HG03045 (cell line): ENCODE measurements around the gene ARCN1.
A peak's percentile ranks its signal among the peaks of the same experiment; 100 is the strongest.
"Not testable (repeated sequence)": the region's sequence is repeated elsewhere in the genome, so short reads cannot be mapped to it uniquely, and the experiment has no call there.

Source experiments
- ATAC-seq: cut with Tn5 transposase; IDR thresholded peaks from one replicate; pipeline ENCODE4 v1.9.1; 2021; ENCODE audit warnings: mild to moderate bottlenecking, moderate library complexity; ENCODE audit not compliant: unreplicated experiment

The ARCN1 gene

DNA sequence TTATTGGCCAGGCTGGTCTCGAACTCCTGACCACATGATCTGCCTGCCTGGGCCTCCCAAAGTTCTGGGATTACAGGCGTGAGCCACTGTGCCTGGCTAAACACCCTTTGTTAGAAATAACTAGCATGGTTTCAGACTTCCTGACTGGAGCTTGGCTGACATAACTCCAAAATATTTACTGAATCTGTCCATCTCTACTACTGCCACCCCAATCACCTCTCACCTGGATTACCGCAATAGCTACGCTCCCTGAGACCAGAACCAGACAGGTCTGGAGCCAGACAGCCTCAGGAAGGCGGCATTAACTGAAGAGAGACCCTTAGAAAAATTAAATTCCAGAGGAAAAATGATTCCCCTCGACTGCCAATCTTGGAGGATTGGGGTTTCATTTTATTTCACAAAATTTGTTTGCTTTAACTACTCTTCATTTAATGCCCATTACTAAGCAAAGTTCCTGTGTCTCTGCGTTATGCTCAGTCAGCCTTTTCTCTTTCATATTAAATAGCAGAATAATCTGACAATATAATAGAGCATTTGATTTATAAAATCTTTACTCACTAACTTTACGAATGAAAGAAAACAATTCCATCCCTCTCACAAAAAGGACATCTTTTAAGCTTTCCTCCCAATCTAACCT, 28.1 kb upstream of the ARCN1 start:
- no peak for ATAC-seq

DNA sequence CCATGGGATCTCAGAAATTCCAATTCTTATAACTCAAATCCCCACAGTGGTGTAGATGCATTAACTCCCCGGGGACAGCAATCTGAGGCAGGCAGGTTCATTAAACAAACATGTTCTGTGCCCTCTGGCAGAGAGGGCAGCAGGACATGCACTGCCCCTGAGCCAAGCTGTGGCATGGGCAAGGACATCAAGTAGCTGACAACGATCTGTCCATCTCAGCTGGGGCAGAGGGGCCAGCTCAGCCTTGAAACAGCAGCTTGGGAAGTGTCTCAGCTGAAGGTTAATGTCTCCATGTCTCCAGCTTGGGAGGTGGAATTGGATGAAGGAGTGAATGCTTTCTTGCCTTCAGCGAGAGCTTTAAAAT, 27.6 kb upstream of the ARCN1 start:
- ATAC-seq = no peak

DNA sequence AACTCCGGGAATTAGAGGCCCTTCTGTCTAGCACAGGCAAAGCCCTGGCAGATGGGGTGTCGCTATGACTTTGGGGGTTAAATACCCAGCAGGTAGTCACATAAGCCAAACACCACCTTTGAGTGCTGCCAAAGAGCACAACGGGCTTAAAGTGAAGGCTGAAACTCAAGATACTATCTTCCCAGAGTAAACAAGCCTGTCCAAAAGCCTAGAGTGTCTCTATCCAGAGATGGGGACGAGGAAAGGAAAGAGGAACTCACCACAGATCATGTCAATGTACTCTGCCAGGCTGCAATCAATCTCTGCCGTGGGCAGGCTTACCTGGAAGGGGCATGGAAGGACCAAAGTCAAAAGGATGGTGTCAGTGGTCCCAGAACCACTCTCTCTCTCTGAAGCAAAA, 26.7 kb upstream of the ARCN1 start:
- ATAC-seq = no peak

DNA sequence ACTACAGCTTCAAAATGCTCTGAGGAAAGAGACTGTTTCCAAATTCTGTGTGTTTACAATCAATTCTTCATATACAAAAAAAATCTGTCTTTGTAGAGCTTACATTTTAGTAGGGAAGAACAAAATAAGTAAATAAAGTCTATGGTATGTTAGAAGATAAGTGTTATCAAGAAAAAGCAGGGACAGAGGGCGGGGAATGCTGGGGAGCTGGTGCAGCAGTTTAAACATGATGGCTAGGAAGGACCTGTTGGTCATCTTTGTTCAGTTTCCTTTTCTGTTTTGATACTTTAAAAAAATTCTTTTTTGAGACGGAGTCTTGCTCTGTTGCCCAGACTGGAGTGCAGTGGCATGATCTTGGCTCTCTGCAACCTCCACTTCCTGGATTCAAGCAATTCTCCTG, 25.1 kb upstream of the ARCN1 start:
- ATAC-seq = no peak

DNA sequence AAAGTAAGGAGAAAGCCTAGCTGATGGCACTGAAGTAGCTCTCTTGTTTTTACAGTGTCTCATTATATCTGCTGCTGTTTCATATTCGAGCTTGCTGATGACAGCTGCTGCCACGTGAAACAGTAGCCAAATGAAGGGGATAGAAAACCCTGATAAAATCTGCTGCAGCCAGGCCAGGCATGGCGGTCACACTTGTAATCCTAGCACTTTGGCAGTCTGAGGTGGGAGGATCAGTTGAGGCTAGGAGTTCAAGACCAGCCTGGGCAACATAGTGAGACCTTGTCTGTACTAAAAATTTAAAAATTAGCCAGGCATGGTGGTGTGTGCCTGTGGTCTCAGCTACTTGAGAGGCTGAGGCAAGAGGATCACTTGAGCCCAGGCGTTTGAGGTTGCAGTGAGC, 19.9 kb upstream of the ARCN1 start:
- no peak for ATAC-seq

DNA sequence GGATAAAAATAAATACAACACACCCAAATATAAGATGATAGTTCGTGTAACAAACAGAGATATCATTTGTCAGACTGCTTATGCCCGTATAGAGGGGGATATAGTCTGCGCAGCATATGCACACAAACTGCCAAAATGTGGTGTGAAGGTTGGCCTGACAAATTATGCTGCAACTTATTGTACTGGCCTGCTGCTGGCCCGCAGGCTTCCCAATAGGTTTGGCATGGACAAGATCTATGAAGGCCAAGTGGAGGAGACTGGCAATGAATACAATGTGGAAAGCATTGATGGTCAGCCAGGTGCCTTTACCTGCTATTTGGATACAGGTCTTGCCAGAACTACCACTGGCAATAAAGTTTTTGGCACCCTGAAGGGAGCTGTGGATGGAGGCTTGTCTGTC, 11.4 kb upstream of the ARCN1 start:
- no peak for ATAC-seq

DNA sequence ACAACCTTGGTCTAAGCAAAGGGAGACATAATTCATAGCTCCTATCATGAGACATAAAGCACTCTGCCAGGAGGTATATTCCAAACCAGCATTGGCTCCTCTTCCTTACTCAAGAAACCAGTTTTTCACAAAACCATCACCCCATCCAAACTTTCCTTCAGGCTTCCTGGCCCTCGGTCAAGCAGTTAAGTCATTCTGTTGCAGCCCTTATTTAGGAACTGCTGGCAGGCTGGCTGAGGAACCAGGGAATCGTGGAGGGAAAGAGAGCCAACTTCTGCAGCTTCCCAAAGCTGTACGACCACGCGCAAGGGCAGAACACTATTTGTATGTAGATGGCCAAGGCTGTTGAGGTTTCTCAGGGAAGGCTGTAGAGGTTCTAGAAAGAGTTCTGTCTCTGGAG, 7.2 kb upstream of the ARCN1 start:
- no peak for ATAC-seq

DNA sequence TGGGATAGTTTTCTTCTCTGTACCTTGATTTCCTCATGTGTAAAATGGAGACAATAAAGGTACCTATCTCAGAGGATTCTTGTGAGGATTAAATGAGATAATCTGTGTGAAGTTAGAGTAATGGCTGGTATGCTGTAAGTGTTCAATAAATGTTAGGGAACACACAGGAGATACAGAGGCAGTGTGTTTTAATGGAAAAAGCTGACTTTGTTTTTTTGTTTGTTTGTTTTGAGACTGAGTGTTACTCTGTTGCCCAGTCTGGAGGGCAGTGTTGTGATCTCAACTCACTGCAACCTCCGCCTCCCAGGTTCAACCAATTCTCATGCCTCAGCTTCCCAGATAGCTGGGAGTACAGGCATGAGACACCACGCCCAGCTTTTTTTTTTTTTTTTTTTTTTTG, 2.5 kb upstream of the ARCN1 start:
- ATAC-seq = no peak

DNA sequence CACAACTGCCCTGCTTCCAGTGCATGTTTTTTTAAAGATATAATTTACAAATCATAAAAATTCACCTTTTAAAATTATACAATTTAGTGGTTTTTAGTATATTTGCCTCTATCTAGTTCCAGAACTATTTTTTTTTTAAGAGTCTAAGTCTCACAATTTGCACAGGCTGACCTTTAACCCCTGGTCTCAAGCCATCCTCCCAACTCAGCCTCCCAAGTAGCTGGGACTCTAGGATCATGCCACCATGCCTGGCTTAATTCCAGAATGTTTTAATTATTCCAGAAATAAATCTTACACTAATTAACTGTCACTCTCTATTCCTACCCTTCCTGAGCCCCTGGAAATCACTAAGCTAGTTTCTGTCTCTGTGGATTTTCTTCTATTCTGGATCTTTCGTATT, 1.4 kb upstream of the ARCN1 start:
- ATAC-seq = no peak

DNA sequence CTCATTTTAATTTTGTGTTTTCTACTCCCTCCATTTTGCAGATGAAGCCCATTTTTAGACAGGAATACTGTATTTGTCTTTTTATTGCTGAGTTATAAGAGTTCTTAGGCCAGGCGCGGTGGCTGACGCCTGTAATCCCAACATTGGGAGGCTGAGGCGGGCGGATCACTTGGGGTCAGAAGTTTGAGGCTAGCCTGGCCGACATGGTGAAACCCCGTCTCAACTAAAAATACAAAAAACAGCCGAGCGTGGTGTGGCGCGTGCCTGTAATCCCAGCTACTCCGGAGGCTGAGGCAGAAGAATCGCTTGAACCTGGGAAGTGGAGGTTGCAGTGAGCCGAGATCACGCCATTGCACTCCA, 528 bp upstream of the ARCN1 start:
- not testable (repeated sequence) for ATAC-seq

DNA sequence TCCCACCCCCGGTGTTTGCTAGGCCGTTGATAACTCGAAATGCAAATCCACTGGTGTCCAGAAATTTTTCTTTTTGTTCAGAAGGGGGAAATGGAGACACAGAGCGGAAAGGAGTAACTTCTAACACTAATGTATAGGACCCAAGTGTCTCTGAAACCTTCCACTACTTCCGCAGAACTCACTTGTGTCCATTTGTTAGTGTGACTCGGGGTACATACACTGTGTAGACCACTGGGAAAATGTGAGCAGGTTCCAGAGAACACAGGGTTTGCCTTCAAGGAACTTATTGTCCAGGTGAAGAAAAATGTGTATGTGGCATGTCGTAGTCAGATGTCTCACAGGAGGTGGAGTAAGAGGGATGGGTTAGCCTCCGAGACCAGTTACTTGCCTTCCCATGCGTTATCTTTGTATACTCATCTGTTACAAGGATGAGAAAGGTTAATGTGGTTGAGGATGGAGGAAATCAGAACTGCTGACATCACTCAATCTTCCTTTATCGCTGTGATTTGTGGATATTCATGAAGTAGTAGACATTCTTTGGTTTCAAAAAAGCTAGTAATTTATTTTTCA, 857 bp downstream of the ARCN1 start:
- ATAC-seq = peak; percentile 24

DNA sequence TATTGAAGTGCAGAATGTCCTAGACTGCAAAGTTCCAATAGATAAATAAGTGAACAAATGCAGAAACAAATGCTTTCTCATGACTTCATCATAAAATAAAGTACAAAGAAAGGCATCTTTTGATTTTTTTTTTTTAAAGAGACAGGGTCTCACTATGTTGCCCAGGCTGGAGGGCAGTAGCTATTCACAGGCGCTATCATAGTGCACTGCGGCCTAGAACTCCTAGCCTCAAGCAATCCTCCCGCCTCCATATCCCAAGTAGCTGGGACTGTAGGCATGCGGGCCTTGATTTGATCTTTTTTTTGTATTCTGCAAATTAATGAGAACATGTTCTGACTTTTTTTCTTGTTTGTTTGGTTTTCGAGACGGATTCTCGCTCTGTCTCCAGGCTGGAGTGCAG, 2.4 kb downstream of the ARCN1 start:
- ATAC-seq = no peak

DNA sequence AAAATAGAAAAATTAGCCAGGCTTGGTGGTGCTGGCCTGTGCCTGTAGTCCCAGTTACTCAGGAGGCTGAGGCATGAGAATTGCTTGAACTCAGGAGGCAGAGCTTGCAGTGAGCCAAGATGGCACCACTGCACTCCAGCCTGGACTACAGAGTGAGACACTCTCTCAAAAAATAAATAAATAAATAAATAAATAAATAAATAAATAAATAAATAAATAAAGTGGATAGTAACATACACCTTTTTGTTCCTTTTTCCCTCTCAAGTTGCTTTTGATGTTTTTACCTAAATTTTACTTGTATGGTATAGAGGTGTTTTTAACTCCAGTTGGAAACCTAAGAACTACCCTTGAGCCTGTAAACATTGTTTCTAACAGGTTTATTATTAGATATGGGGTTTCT, 5.8 kb downstream of the ARCN1 start:
- ATAC-seq = not testable (repeated sequence)

DNA sequence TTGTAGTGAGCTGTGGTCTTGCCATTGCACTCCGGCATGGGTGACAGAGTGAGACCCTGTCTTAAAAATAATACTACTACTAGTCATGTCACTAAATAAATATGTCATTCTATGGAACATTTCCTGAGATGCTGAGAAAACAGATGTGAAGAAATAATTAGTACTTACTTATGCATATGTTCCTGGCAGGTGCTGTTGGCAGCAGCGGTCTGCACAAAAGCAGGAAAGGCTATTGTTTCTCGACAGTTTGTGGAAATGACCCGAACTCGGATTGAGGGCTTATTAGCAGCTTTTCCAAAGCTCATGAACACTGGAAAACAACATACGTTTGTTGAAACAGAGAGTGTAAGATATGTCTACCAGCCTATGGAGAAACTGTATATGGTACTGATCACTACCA, 8.8 kb downstream of the ARCN1 start:
- ATAC-seq = no peak

DNA sequence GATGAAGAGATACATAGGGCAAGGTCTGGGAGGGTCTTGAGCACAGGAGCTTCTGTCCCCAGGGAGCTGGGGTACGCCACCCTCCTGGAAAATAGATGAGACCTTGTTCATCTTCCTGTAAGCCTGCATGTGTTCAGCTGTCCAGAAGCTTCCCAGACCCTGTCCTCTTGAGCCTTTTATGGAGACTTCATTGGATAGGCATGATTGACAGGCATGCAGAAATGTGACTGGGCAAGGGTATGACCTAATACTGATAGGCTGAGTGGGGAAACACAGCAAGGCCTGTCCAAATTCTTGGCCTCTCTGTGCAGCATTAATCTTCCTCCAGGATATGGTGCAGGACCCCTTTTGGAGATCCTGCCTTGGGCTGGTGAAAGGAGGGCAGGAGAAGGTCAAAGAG, 15.7 kb downstream of the ARCN1 start:
- no peak for ATAC-seq

DNA sequence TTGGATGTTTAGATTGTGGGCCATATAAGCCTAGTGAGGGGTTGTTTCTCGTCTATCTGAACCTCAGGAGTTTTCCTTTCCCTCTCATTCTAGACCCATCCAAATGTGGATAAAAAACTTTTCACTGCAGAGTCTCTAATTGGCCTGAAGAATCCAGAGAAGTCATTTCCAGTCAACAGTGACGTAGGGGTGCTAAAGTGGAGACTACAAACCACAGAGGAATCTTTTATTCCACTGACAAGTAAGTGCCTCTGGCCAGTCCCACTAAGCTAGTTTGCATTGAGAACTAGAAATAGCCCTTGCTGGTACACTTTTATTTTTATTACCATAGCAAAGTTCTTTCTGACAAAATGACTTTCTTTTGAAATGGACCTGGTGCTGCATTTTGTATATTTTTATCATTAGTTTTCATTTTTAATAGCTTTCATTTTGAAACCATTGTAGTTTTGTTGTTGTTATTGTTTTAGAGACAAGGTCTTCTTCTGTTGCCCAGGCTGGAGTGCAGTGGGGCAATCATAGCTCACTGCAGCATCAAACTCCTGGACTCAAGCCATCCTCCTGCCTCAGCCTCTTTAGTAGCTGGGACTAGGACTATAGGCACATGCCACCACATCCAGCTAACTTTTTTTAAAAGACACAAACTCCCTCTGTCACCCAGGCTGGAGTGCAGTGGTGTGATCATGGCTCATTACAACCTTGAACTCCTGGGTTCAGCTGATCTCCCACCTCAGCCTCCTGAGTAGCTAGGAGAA, 20.6 kb downstream of the ARCN1 start:
- no peak for ATAC-seq

DNA sequence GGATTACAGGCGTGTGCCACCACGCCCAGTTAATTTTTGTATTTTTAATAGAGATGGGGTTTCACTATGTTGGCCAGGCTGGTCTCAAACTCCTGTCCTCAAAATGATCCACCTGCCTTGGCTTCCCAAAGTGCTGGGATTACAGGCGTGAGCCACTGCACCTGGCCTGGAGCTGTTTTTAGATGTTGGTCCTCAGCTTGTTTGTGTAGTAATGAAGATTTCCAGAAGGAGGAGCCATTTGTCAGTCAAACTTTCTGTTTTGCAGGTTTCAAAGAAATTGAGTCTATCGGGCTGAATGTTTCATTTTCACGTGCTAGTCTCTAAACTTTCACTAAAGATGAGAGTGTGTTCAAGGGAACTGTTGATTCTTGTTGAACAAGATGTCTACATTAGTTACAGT, 22.8 kb downstream of the ARCN1 start:
- ATAC-seq = not testable (repeated sequence)

DNA sequence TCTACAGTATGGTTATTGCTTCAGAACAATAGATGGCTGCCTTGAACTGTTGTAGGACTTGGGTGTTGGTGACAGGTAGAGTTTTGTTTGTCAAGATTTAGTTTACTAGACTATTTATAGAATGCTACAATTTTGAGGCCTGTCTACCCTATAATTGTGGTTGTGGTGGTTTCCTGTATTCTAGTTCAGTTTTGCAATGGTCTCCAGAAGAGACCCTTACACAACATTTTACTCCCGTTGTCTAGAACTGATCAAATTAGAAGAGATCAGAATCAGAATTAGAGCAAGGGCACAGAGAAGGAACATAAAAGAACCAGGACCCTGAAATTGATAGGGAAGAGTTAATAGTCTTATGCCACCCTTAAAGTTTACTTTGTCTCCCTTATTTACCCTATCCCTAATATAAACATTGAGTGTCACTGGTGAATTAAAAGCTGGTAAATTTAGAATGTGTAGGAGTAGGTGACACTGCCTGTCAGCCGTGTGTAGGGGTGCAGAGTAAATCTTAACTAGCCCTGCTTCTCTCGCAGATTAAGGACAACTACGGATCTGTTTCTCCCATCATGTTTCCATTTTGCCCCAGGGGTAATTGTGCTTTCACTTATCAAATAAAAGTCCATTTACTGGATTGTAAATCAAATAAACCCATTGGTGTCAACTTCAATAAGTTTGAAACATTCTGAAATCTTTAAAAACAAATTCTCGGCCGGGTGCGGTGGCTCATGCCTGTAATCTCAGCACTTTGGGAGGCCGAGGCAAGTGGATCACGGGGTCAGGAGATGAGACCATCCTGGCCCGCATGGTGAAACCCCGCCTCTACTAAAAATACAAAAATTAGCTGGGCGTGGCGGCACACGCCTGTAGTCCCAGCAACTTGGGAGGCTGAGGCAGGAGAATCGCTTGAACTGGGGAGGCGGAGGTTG, 24.3 kb downstream of the ARCN1 start:
- no peak for ATAC-seq

DNA sequence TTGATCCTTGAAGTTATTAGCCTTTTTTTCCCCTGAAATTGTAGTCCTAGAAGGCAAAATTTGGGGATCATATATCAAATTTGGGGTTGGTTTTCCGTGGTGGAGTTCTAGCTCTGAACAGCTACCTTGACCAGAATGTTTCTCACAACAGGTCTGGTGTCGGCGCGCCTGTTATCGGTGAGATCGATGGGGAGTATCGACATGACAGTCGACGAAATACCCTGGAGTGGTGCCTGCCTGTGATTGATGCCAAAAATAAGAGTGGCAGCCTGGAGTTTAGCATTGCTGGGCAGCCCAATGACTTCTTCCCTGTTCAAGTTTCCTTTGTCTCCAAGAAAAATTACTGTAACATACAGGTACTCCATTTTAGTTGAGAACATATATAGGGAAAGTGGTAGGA, 25.3 kb downstream of the ARCN1 start:
- no peak for ATAC-seq

DNA sequence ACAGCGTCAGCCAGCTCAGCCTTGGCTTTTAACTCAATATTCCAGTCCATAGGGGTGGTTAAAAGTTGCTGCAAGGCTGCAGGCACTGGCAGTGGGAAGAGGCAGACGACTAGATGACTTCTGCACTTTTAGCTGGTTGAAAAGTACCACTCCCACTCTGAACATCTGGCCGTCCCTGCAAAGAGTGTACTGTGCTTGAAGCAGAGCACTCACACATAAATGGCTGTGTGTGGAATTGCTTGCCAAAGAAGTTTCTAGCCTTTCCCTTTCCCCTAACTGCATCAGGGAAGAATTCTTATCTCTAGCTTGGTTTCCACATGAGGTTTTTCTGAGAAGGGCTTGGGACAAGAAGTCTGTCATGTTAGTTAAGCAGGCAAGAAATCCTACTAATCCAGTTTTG, 30.1 kb downstream of the ARCN1 start:
- ATAC-seq = no peak

DNA sequence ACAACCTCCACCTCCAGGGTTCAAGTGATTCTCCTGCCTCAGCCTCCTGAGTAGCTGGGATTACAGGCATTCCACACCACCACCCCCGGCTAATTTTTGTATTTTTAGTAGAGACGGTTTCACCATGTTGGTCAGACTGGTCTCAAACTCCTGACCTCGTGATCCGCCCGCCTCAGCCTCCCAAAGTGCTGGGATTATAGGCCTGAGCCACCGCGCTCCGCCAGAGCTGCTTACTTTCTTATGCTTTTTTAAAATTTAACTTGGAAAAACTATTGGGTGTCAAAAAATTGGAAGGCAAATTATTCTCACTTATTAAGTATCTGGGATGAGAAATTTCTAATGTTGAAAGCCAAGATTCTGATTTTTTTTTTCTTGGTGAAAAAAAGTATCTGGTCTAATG, 31.5 kb downstream of the ARCN1 start:
- ATAC-seq = not testable (repeated sequence)

DNA sequence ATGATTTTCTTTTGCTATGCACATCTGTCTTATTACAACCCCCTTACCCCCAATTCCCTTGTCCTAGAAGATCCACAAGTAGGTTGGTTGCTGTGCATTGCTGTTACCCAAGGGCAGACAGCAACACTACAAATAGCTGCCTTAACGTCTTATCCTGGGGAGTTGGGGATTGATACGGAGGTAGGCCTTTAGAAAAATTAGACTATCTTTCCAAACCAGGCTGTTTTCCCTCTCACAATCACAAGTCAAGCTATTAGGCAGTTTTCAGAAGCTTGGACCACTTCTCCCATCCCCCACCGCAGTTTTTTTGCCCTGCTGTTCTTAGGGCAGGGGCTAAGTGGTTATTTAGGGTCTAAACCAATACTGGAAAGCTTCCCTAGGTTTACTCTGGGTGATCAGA, 32.4 kb downstream of the ARCN1 start:
- no peak for ATAC-seq
